A549 (cell line): Measurements from ENCODE around the gene MMP17. TPM values are rescaled to one million over a fixed set of nuclear protein-coding genes. Genes with fewer than 3 reads are reported as not detected.
A peak's percentile ranks its signal among the peaks of the same experiment; 100 is the strongest.

ENCODE experiments used
- ATAC-seq, 2 experiments: fragments of 200-7000 bp in 1 of 2; fragments of >200 bp in 1 of 2; cut with Nextera tagmentation in 1 of 2; cut with Tn5 transposase in 1 of 2; 3 replicates each; pipeline versions ENCODE4 v1.8.0 to v1.9.1; 2018 to 2020; ENCODE audit warnings: mild to moderate bottlenecking in 1 of 2, moderate library complexity in 1 of 2
- CTCF ChIA-PET: fragments of 300-600 bp; sonication (Branson Sonifier 250); formaldehyde crosslinking; extraction: SDS; loops from one replicate; lab custom pipeline; 2021; ENCODE audit warnings: antibody characterized with exemption, inconsistent platforms; lab: Yijun Ruan, JAX
- POLR2A ChIA-PET: fragments of 350-600 bp; formaldehyde crosslinking; extraction: SDS; loops from one replicate; lab custom pipeline; 2021; ENCODE audit warnings: antibody characterized with exemption, inconsistent platforms; lab: Yijun Ruan, JAX
- DNase-seq, 2 experiments: peaks; one replicate each; pipeline versions ENCODE4 v3.0.0 to v3.0.0-alpha.2; 2011 to 2016; ENCODE audit warnings: low read depth in 1 of 2, low spot score in 1 of 2
- FAIRE-seq: peaks from 2 replicates; lab custom pipeline; 2011; peaks lifted over from hg19 to GRCh38; lab: Jason Lieb, UNC
- H3K27ac ChIP-seq, 2 experiments: fragments of >200 bp; sonication (Bioruptor Twin); formaldehyde crosslinking; 3 replicates each; pipeline ENCODE4 v1.5.1; 2016 to 2017
- H3K4me1 ChIP-seq: fragments of >200 bp; sonication (Bioruptor Twin); formaldehyde crosslinking; 3 replicates; pipeline ENCODE4 v1.6.1; 2016
- H3K4me2 ChIP-seq: fragments of >200 bp; sonication (Bioruptor Twin); formaldehyde crosslinking; 3 replicates; pipeline ENCODE4 v1.6.1; 2016
- H3K4me3 ChIP-seq: fragments of >200 bp; sonication (Bioruptor Twin); formaldehyde crosslinking; 3 replicates; pipeline ENCODE4 v1.5.1; 2016
- H3K9me3 ChIP-seq: fragments of >200 bp; sonication (Bioruptor Twin); formaldehyde crosslinking; 3 replicates; pipeline ENCODE4 v1.6.1; 2016
- BHLHE40 ChIP-seq: IDR thresholded peaks from 2 replicates; pipeline ENCODE4 v1.6.1; 2012; ENCODE audit warnings: low read depth, low read length, inconsistent platforms
- CEBPB ChIP-seq, 2 experiments: fragments of >200 bp in 1 of 2; sonication (Bioruptor Twin) in 1 of 2; formaldehyde crosslinking in 1 of 2; IDR thresholded peaks; 2 replicates each; pipeline ENCODE4 v1.6.1; 2012 to 2016
- CHD4 ChIP-seq: fragments of 200-600 bp; sonication (generic); IDR thresholded peaks from 2 replicates; pipeline ENCODE4 v1.6.1; 2016; ENCODE audit warnings: antibody characterized with exemption, mild to moderate bottlenecking, borderline replicate concordance
- FOSB ChIP-seq: fragments of 250-450 bp; sonication (Bioruptor Pico); IDR thresholded peaks from 2 replicates; pipeline ENCODE4 v1.5.0; 2020; ENCODE audit warnings: mild to moderate bottlenecking, moderate library complexity
- HES2 ChIP-seq: fragments of >200 bp; sonication (Bioruptor Twin); formaldehyde crosslinking; IDR thresholded peaks from 2 replicates; pipeline ENCODE4 v1.6.1; 2016
- JUN ChIP-seq, 2 experiments: fragments of >200 bp; sonication (Bioruptor Twin); formaldehyde crosslinking; IDR thresholded peaks; 2 replicates in 1 of 2; 3 replicates in 1 of 2; pipeline ENCODE4 v1.6.1; 2016 to 2017
- KDM1A ChIP-seq: fragments of 200-600 bp; sonication (generic); IDR thresholded peaks from 2 replicates; pipeline ENCODE4 v1.6.1; 2016; ENCODE audit warnings: low read depth, mild to moderate bottlenecking
- MYC ChIP-seq: IDR thresholded peaks from 2 replicates; pipeline ENCODE4 v1.6.1; 2012; ENCODE audit warnings: mild to moderate bottlenecking, inconsistent platforms, low read length, improper control_type of control experiment, borderline replicate concordance
- NFE2L2 ChIP-seq: fragments of 150-350 bp; conservative IDR thresholded peaks from 2 replicates; pipeline ENCODE4 v1.6.1; 2014; ENCODE audit warnings: low read length
- PHF8 ChIP-seq: fragments of 200-600 bp; sonication (generic); IDR thresholded peaks from 2 replicates; pipeline ENCODE4 v1.6.1; 2016; ENCODE audit warnings: low read depth, mild to moderate bottlenecking, antibody characterized with exemption, moderate library complexity, borderline replicate concordance
- POLR2AphosphoS2 ChIP-seq: conservative IDR thresholded peaks from 2 replicates; pipeline ENCODE4 v1.6.1; 2012; ENCODE audit warnings: low read length, improper control_type of control experiment, inconsistent platforms
- RAD21 ChIP-seq, 2 experiments: fragments of >200 bp in 1 of 2; sonication (Bioruptor Twin) in 1 of 2; formaldehyde crosslinking in 1 of 2; IDR thresholded peaks in 1 of 2; conservative IDR thresholded peaks in 1 of 2; 2 replicates in 1 of 2; 3 replicates in 1 of 2; pipeline ENCODE4 v1.6.1; 2012 to 2018; ENCODE audit warnings: inconsistent platforms in 1 of 2
- REST ChIP-seq: fragments of 200-600 bp; sonication (generic); IDR thresholded peaks from 2 replicates; pipeline ENCODE4 v1.6.1; 2016; ENCODE audit warnings: antibody characterized with exemption, mild to moderate bottlenecking, moderate library complexity
- RFX5 ChIP-seq: fragments of 450-650 bp; IDR thresholded peaks from 2 replicates; pipeline ENCODE4 v1.7.1; 2014; ENCODE audit warnings: antibody characterized with exemption, mild to moderate bottlenecking, moderate library complexity
- RNF2 ChIP-seq: fragments of 200-600 bp; sonication (generic); IDR thresholded peaks from 2 replicates; pipeline ENCODE4 v1.6.1; 2016; ENCODE audit warnings: low read depth, mild to moderate bottlenecking, antibody characterized with exemption, moderate library complexity, borderline replicate concordance
- SMC3 ChIP-seq: fragments of >200 bp; sonication (Bioruptor Twin); formaldehyde crosslinking; IDR thresholded peaks from 3 replicates; pipeline ENCODE4 v1.6.1; 2018; ENCODE audit warnings: inconsistent platforms
- ZC3H11A ChIP-seq: fragments of 450-650 bp; IDR thresholded peaks from 2 replicates; pipeline ENCODE4 v1.6.1; 2014; ENCODE audit warnings: antibody characterized with exemption, mild to moderate bottlenecking
- ZFP36 ChIP-seq: fragments of 450-650 bp; IDR thresholded peaks from 2 replicates; pipeline ENCODE4 v1.6.1; 2014; ENCODE audit warnings: borderline replicate concordance; ENCODE audit not compliant: partially characterized antibody
- WGBS: methylation state at CpG from one replicate; pipeline ENCODE4 v1.1.6; 2017; ENCODE audit errors: missing lambda C conversion rate; 5-methylcytosine and 5-hydroxymethylcytosine counted together
- polyA plus RNA-seq, 4 experiments: library from polyadenylated mRNA; depleted of rRNA in 3 of 4; stranded (reverse); fragments of >200 nt; fragmentation: RNase III in 1 of 4; extraction: RNeasy Plus Mini Kit Qiagen cat#74134 plus additional on column Dnase treatment in 1 of 4; gene quantifications; 2 replicates in 3 of 4; 3 replicates in 1 of 4; pipeline ENCODE4 v1.2.3, GENCODE V29; 2011 to 2017
- TF ChIP-seq, protein P1 (sequence below): IDR thresholded peaks from 2 replicates; pipeline ENCODE4 v1.6.1; 2012
- TF ChIP-seq, protein P2 (sequence below): IDR thresholded peaks from 2 replicates; pipeline ENCODE4 v1.6.1; 2012; ENCODE audit warnings: low read depth, borderline replicate concordance
- TF ChIP-seq, protein P3 (sequence below): fragments of 250-450 bp; sonication (Bioruptor Pico); IDR thresholded peaks from 2 replicates; pipeline ENCODE4 v1.5.0; 2021; ENCODE audit warnings: mild to moderate bottlenecking, moderate library complexity, borderline replicate concordance
- TF ChIP-seq, protein P4 (sequence below): fragments of >200 bp; sonication (Bioruptor Twin); formaldehyde crosslinking; IDR thresholded peaks from 3 replicates; pipeline ENCODE4 v1.5.1; 2016

MMP17 gene
- polyA plus RNA-seq, 2 of the 4 experiments (the other 2 are of a cell fraction): 6.2 to 7.9 TPM

GRCh38 chr12:131834798-131835615, 6.8 kb downstream of the MMP17 start:
- DNase-seq (no peak), ATAC-seq (no peak), FAIRE-seq (no peak)
- POLR2A ChIA-PET: no interaction called here
- no peak overlapping the region for H3K4me2 ChIP-seq
- no peaks in the 10 kb centered on the region for H3K9me3 ChIP-seq
- 57% methylated on average over 15 of the region's 20 CpGs for WGBS
- CTCF ChIA-PET: interaction anchor here (0.9 to 3.1 kb wide), 13 partner anchors 13 to 918 kb away, joined by 3 to 20 read pairs (median 5); partner anchors contain the start of gene EP400
- peak overlapping the region in 1 of 2 experiments; percentile 46; a peak in 2 of 6 replicates for H3K27ac ChIP-seq
- peaks cover 23% of the 10 kb centered on the region for H3K4me1 ChIP-seq
- TF ChIP-seq HES2: no peak
- no peak for TF ChIP-seq POLR2AphosphoS2
- TF ChIP-seq, all 56 proteins: peak for 0
- no peak overlapping the region for H3K4me3 ChIP-seq

DNA sequence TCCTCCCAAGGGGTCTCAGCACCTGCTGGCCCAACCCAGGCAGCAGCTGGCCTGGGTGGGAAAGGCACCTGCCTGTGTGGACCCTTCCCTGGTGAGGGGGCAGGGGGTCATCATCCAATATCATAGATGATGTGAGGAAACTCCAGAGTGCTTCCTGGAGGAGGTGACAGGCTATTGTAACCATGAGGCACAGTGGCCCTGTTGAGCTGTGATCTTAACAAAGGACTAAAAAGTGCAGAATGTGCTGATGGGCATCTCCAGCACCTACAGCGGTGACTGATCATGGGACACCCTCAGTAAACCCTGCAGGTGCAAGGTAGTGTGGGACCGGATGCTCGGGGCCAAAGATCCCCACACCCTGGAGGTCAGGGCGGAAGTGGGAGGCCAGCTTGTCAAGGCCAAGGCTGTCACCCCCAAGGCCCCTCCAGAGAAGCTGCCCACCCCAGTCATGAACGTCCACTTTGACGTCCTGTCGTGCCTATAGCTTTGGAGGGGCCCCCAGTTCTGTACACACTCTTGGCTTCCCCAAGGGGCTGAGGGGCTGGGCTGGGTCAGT, 7.5 kb downstream of the MMP17 start:
- ChIA-PET CTCF (interaction anchor here (0.6 to 3.1 kb wide), 14 partner anchors 15 to 919 kb away, joined by 3 to 20 read pairs (median 4); partner anchors contain the start of gene EP400), POLR2A (interaction anchor here (0.7 kb wide), 1 partner anchor 93 kb away, joined by 5 read pairs; no protein-coding TSS in a partner anchor)
- Histone ChIP-seq H3K27ac (no peak overlapping the region), H3K4me2 (no peak overlapping the region), H3K9me3 (no peaks in the 10 kb centered on the region), H3K4me1 (peaks cover 22% of the 10 kb centered on the region; the same call in 2 of the 3 replicates), H3K4me3 (no peak overlapping the region)
- TF ChIP-seq REST (no peak), ZFP36 (peak; percentile 93)
- no peak for FAIRE-seq
- WGBS: 81% methylated on average over 7 of the region's 7 CpGs
- DNase-seq: no peak
- no peak for ATAC-seq

- CTCF ChIA-PET: interaction anchor here (0.6 to 3.1 kb wide), 13 partner anchors 14 to 919 kb away, joined by 3 to 20 read pairs (median 4); partner anchors contain the start of gene EP400
- 64% methylated on average over 3 of the region's 3 CpGs for WGBS
- TF ChIP-seq RNF2 (no peak), NFE2L2 (no peak), ZC3H11A (no peak), FOSB (no peak), CEBPB (IDR thresholded peaks at IDR 0.05) (no peak), KDM1A (no peak), RAD21 (conservative IDR thresholded peaks at IDR 0.05 in 1 of 2, IDR thresholded peaks at IDR 0.05 in 1 of 2) (peak; percentile 46 to 61; a peak in 4 of 5 replicates), BHLHE40 (no peak), RFX5 (no peak), PHF8 (no peak), MYC (no peak), SMC3 (peak; percentile 62), CHD4 (no peak), JUN (IDR thresholded peaks at IDR 0.05) (no peak)
- TF ChIP-seq, protein P1, sequence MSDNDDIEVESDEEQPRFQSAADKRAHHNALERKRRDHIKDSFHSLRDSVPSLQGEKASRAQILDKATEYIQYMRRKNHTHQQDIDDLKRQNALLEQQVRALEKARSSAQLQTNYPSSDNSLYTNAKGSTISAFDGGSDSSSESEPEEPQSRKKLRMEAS: no peak
- TF ChIP-seq, protein P2, sequence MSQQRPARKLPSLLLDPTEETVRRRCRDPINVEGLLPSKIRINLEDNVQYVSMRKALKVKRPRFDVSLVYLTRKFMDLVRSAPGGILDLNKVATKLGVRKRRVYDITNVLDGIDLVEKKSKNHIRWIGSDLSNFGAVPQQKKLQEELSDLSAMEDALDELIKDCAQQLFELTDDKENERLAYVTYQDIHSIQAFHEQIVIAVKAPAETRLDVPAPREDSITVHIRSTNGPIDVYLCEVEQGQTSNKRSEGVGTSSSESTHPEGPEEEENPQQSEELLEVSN: no peak
- TF ChIP-seq, protein P3, sequence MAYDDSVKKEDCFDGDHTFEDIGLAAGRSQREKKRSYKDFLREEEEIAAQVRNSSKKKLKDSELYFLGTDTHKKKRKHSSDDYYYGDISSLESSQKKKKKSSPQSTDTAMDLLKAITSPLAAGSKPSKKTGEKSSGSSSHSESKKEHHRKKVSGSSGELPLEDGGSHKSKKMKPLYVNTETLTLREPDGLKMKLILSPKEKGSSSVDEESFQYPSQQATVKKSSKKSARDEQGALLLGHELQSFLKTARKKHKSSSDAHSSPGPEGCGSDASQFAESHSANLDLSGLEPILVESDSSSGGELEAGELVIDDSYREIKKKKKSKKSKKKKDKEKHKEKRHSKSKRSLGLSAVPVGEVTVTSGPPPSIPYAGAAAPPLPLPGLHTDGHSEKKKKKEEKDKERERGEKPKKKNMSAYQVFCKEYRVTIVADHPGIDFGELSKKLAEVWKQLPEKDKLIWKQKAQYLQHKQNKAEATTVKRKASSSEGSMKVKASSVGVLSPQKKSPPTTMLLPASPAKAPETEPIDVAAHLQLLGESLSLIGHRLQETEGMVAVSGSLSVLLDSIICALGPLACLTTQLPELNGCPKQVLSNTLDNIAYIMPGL (CRISPR knock-in tag): no peak
- TF ChIP-seq, protein P4, sequence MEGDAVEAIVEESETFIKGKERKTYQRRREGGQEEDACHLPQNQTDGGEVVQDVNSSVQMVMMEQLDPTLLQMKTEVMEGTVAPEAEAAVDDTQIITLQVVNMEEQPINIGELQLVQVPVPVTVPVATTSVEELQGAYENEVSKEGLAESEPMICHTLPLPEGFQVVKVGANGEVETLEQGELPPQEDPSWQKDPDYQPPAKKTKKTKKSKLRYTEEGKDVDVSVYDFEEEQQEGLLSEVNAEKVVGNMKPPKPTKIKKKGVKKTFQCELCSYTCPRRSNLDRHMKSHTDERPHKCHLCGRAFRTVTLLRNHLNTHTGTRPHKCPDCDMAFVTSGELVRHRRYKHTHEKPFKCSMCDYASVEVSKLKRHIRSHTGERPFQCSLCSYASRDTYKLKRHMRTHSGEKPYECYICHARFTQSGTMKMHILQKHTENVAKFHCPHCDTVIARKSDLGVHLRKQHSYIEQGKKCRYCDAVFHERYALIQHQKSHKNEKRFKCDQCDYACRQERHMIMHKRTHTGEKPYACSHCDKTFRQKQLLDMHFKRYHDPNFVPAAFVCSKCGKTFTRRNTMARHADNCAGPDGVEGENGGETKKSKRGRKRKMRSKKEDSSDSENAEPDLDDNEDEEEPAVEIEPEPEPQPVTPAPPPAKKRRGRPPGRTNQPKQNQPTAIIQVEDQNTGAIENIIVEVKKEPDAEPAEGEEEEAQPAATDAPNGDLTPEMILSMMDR: peak; percentile 52
These were observed 8.0 kb downstream of the MMP17 start for GRCh38 chr12:131836193-131836592.

More at GRCh38 chr12:131836193-131836592, 8.0 kb downstream of the MMP17 start:
- H3K4me3 ChIP-seq: no peak overlapping the region
- DNase-seq: no peak
- H3K27ac ChIP-seq: no peak overlapping the region
- no peak overlapping the region for H3K4me2 ChIP-seq
- no peaks in the 10 kb centered on the region for H3K9me3 ChIP-seq
- no peak for ATAC-seq
- FAIRE-seq: no peak
- peaks cover 22% of the 10 kb centered on the region; the same call in 2 of the 3 replicates for H3K4me1 ChIP-seq
- POLR2A ChIA-PET: interaction anchor here (0.7 kb wide), 1 partner anchor 93 kb away, joined by 5 read pairs; no protein-coding TSS in a partner anchor
